SK-N-SH (cell line): Measurements from ENCODE around the gene APOD. TPM values are rescaled to one million over a fixed set of nuclear protein-coding genes. Genes with fewer than 3 reads are reported as not detected.

ENCODE experiments used
- CTCF ChIA-PET: fragments of 300-600, 350-600 bp; formaldehyde crosslinking; extraction: SDS; loops from one replicate; lab custom pipeline; 2021; lab: Yijun Ruan, JAX
- POLR2A ChIA-PET: fragments of 350-600 bp; sonication (Branson Sonifier 250); formaldehyde crosslinking; extraction: SDS; loops from one replicate; lab custom pipeline; 2020; ENCODE audit warnings: antibody characterized with exemption, inconsistent platforms; lab: Yijun Ruan, JAX
- DNase-seq: peaks from one replicate; pipeline ENCODE4 v3.0.0; 2012
- H2AFZ ChIP-seq: fragments of 200-600 bp; sonication (generic); 2 replicates; pipeline ENCODE4 v1.8.1; 2016; ENCODE audit warnings: antibody characterized with exemption, mild to moderate bottlenecking, low read depth
- H3F3A ChIP-seq: fragments of 200-600 bp; sonication (generic); replicated peaks from 2 replicates; pipeline ENCODE3; 2016; ENCODE audit warnings: antibody characterized with exemption, mild to moderate bottlenecking; ENCODE audit not compliant: insufficient read depth
- H3K27ac ChIP-seq, 2 experiments: fragments of 200-500 bp in 1 of 2; fragments of 200-600 bp in 1 of 2; sonication (Bioruptor generic) in 1 of 2; sonication (generic), shearing (Covaris generic) in 1 of 2; 2 replicates each; pipeline versions ENCODE4 v1.5.1 to v1.6.1; 2014 to 2016; ENCODE audit warnings: low read depth in 2 of 2, inconsistent platforms in 1 of 2, low read length in 1 of 2, mild to moderate bottlenecking in 1 of 2, mixed read lengths in 1 of 2
- H3K27me3 ChIP-seq: fragments of 200-600 bp; sonication (generic), shearing (Covaris generic); 2 replicates; pipeline ENCODE4 v1.6.1; 2016; ENCODE audit warnings: mixed run types; ENCODE audit not compliant: insufficient read depth
- H3K36me3 ChIP-seq, 2 experiments: fragments of 200-500 bp in 1 of 2; fragments of 200-600 bp in 1 of 2; sonication (Bioruptor generic) in 1 of 2; sonication (generic) in 1 of 2; replicated peaks in 1 of 2; 2 replicates each; pipeline versions ENCODE3 to v1.5.1; 2014 to 2016; ENCODE audit warnings: low read length in 1 of 2, mild to moderate bottlenecking in 1 of 2; ENCODE audit not compliant: insufficient read depth in 2 of 2, control insufficient read depth in 1 of 2
- H3K4me1 ChIP-seq, 2 experiments: fragments of 200-500 bp in 1 of 2; fragments of 200-600 bp in 1 of 2; sonication (Bioruptor generic) in 1 of 2; sonication (generic), shearing (Covaris generic) in 1 of 2; 2 replicates each; pipeline versions ENCODE4 v1.5.1 to v1.6.1; 2014 to 2016; ENCODE audit warnings: low read depth in 1 of 2, low read length in 1 of 2, mixed run types in 1 of 2; ENCODE audit not compliant: insufficient read depth in 2 of 2, control insufficient read depth in 1 of 2
- H3K4me2 ChIP-seq: fragments of 200-600 bp; sonication (generic), shearing (Covaris generic); 2 replicates; pipeline ENCODE4 v1.6.1; 2017; ENCODE audit warnings: mixed run types
- H3K4me3 ChIP-seq, 2 experiments: fragments of 200-500 bp in 1 of 2; fragments of 200-600 bp in 1 of 2; sonication (Bioruptor generic) in 1 of 2; sonication (generic), shearing (Covaris generic) in 1 of 2; 2 replicates each; pipeline versions ENCODE4 v1.5.1 to v1.8.1; 2014 to 2016; ENCODE audit warnings: low read depth in 2 of 2, inconsistent platforms in 1 of 2, low read length in 1 of 2, mild to moderate bottlenecking in 1 of 2, mixed read lengths in 1 of 2, moderate library complexity in 1 of 2
- H3K79me2 ChIP-seq: fragments of 200-600 bp; sonication (generic); 2 replicates; pipeline ENCODE4 v1.8.1; 2017; ENCODE audit warnings: mild to moderate bottlenecking; ENCODE audit not compliant: insufficient read depth
- H3K9ac ChIP-seq: fragments of 200-600 bp; sonication (generic); 2 replicates; pipeline ENCODE4 v1.6.1; 2017; ENCODE audit warnings: mixed run types
- H3K9me2 ChIP-seq: fragments of 200-600 bp; sonication (generic); 2 replicates; pipeline ENCODE4 v1.6.1; 2017; ENCODE audit warnings: mixed run types
- H3K9me3 ChIP-seq: fragments of 200-600 bp; sonication (generic); 2 replicates; pipeline ENCODE4 v1.6.1; 2017; ENCODE audit warnings: mixed run types, mild to moderate bottlenecking, moderate library complexity
- H4K20me1 ChIP-seq: fragments of 200-600 bp; sonication (generic); 2 replicates; pipeline ENCODE4 v1.6.1; 2017; ENCODE audit warnings: mild to moderate bottlenecking, mixed run types; ENCODE audit not compliant: insufficient read depth
- CTCF ChIP-seq: fragments of 200-600 bp; sonication (generic); IDR thresholded peaks from 2 replicates; pipeline ENCODE4 v1.6.1; 2017; ENCODE audit warnings: antibody characterized with exemption, mild to moderate bottlenecking, moderate library complexity
- ELF1 ChIP-seq: IDR thresholded peaks from 2 replicates; pipeline ENCODE4 v1.4.0; 2012
- EP300 ChIP-seq, 2 experiments: IDR thresholded peaks; 2 replicates each; pipeline versions ENCODE4 v1.4.0 to v1.6.1; 2012; ENCODE audit warnings: borderline replicate concordance in 1 of 2, low read depth in 1 of 2, low read length in 1 of 2
- EZH2phosphoT487 ChIP-seq: fragments of 200-600 bp; sonication (generic); IDR thresholded peaks from 2 replicates; pipeline ENCODE4 v1.6.1; 2017; ENCODE audit warnings: low read depth, mixed run types, mild to moderate bottlenecking, antibody characterized with exemption, moderate library complexity, borderline replicate concordance
- FOSL2 ChIP-seq: IDR thresholded peaks from 2 replicates; pipeline ENCODE4 v1.4.0; 2012; ENCODE audit warnings: low read depth, mild to moderate bottlenecking, moderate library complexity, borderline replicate concordance
- GATA2 ChIP-seq: sonication (generic); formaldehyde crosslinking; IDR thresholded peaks from 2 replicates; pipeline ENCODE4 v1.5.0; 2020; ENCODE audit warnings: mild to moderate bottlenecking, missing genetic modification reagents
- MAX ChIP-seq: IDR thresholded peaks from 2 replicates; pipeline ENCODE4 v1.4.0; 2012; ENCODE audit warnings: low read depth
- MXI1 ChIP-seq: IDR thresholded peaks from 2 replicates; pipeline ENCODE4 v1.6.1; 2012; ENCODE audit warnings: mild to moderate bottlenecking, low read depth, low read length, improper control_type of control experiment
- RAD21 ChIP-seq: IDR thresholded peaks from 2 replicates; pipeline ENCODE4 v1.6.1; 2012; ENCODE audit warnings: mild to moderate bottlenecking, low read length
- RCOR1 ChIP-seq: fragments of 150-350 bp; IDR thresholded peaks from 2 replicates; pipeline ENCODE4 v1.6.1; 2017; ENCODE audit warnings: antibody characterized with exemption, low read length
- RFX5 ChIP-seq: IDR thresholded peaks from 2 replicates; pipeline ENCODE4 v1.6.1; 2012; ENCODE audit warnings: mild to moderate bottlenecking, improper control_type of control experiment, low read length
- RXRA ChIP-seq: IDR thresholded peaks from 2 replicates; pipeline ENCODE4 v1.4.0; 2012; ENCODE audit warnings: low read depth, mild to moderate bottlenecking, borderline replicate concordance
- YY1 ChIP-seq: IDR thresholded peaks from 2 replicates; pipeline ENCODE4 v1.4.0; 2012; ENCODE audit warnings: low read depth, mild to moderate bottlenecking
- WGBS: methylation state at CpG from one replicate; pipeline ENCODE4 v1.1.6; 2017; ENCODE audit warnings: low lambda C conversion rate; 5-methylcytosine and 5-hydroxymethylcytosine counted together
- polyA plus RNA-seq, 3 experiments: library from polyadenylated mRNA; depleted of rRNA; stranded (reverse); fragments of >200 nt; gene quantifications; 2 replicates each; pipeline ENCODE4 v1.2.3, GENCODE V29; 2012
- TF ChIP-seq, protein P1 (sequence below): IDR thresholded peaks from 2 replicates; pipeline ENCODE4 v1.6.1; 2012; ENCODE audit warnings: mild to moderate bottlenecking, low read depth, low read length, moderate library complexity

The APOD gene
- polyA plus RNA-seq, 1 of the 3 experiments (the other 2 are of a cell fraction) = 0.05 TPM

DNA sequence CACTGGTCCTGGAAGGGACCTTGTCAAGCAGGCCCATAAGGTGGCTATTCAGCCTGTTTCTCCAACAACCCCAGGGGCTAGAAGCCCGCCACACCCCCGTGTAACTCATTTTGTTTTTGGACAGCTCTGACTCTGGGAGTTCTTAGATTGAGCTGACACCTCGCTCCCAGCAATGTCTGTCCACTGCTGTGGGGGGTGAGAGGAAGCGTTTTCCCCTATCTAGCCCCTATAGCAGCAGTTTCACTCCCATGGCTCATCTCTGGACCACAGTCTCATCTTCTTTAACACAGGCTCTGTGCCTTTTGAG, 39.6 kb downstream of the APOD start:
- CTCF ChIA-PET = interaction anchor here (0.9 kb wide), 1 partner anchor 274 kb away, joined by 3 read pairs; no protein-coding TSS in a partner anchor
- Histone ChIP-seq H3F3A (peaks cover 15% of the 10 kb centered on the region), H3K9me3 (no peaks in the 10 kb centered on the region), H3K9me2 (no peaks in the 10 kb centered on the region), H3K4me2 (no peak overlapping the region), H4K20me1 (peaks cover 27% of the 10 kb centered on the region), H3K4me3 (no peak overlapping the region), H2AFZ (no peak overlapping the region), H3K27me3 (no peaks in the 10 kb centered on the region), H3K27ac (no peak overlapping the region), H3K36me3 (no peaks in the 10 kb centered on the region), H3K9ac (no peak overlapping the region), H3K4me1 (peaks cover 23 to 24% of the 10 kb centered on the region in 2 experiments), H3K79me2 (peaks cover 38% of the 10 kb centered on the region)
- POLR2A ChIA-PET = no interaction called here
- TF ChIP-seq EP300 (IDR thresholded peaks at IDR 0.05; ENCODE audit: borderline replicate concordance in 1 of 2, low read depth in 1 of 2, low read length in 1 of 2) (no peak), EZH2phosphoT487 (no peak), MAX (no peak), RXRA (no peak), CTCF (no peak), RAD21 (no peak), YY1 (no peak), MXI1 (no peak), RCOR1 (no peak), ELF1 (no peak)
- no peak for DNase-seq
- WGBS = 91% methylated on average over 4 of the region's 4 CpGs

- no peak for DNase-seq
- 27% methylated on average over 27 of the region's 38 CpGs for WGBS
- POLR2A ChIA-PET = interaction anchor here (1.0 to 1.7 kb wide), 2 partner anchors 101 to 273 kb away, joined by 3 to 10 read pairs; partner anchors contain the start of genes ACAP2 and XXYLT1
Measured at GRCh38 chr3:195543500-195544229, 40.1 kb downstream of the APOD start.

More at GRCh38 chr3:195543500-195544229, 40.1 kb downstream of the APOD start:
- Histone ChIP-seq H3K4me3 (peak overlapping the region; percentile 89 to 94), H3K36me3 (no peaks in the 10 kb centered on the region), H3K27me3 (no peaks in the 10 kb centered on the region), H4K20me1 (peaks cover 32% of the 10 kb centered on the region), H3K4me1 (peaks cover 23 to 24% of the 10 kb centered on the region in 2 experiments), H3K4me2 (peak overlapping the region; percentile 86), H3K79me2 (peaks cover 43% of the 10 kb centered on the region), H3F3A (peaks cover 15% of the 10 kb centered on the region), H3K9me2 (no peaks in the 10 kb centered on the region), H3K27ac (peak overlapping the region in 1 of 2 experiments; percentile 67; a peak in 1 of 4 replicates), H3K9me3 (no peaks in the 10 kb centered on the region), H2AFZ (peak overlapping the region; percentile 94), H3K9ac (peak overlapping the region; percentile 89; the same call in 1 of the 2 replicates)
- no peak for TF ChIP-seq EP300 (IDR thresholded peaks at IDR 0.05; ENCODE audit: borderline replicate concordance in 1 of 2, low read depth in 1 of 2, low read length in 1 of 2)
- TF ChIP-seq, protein P1, sequence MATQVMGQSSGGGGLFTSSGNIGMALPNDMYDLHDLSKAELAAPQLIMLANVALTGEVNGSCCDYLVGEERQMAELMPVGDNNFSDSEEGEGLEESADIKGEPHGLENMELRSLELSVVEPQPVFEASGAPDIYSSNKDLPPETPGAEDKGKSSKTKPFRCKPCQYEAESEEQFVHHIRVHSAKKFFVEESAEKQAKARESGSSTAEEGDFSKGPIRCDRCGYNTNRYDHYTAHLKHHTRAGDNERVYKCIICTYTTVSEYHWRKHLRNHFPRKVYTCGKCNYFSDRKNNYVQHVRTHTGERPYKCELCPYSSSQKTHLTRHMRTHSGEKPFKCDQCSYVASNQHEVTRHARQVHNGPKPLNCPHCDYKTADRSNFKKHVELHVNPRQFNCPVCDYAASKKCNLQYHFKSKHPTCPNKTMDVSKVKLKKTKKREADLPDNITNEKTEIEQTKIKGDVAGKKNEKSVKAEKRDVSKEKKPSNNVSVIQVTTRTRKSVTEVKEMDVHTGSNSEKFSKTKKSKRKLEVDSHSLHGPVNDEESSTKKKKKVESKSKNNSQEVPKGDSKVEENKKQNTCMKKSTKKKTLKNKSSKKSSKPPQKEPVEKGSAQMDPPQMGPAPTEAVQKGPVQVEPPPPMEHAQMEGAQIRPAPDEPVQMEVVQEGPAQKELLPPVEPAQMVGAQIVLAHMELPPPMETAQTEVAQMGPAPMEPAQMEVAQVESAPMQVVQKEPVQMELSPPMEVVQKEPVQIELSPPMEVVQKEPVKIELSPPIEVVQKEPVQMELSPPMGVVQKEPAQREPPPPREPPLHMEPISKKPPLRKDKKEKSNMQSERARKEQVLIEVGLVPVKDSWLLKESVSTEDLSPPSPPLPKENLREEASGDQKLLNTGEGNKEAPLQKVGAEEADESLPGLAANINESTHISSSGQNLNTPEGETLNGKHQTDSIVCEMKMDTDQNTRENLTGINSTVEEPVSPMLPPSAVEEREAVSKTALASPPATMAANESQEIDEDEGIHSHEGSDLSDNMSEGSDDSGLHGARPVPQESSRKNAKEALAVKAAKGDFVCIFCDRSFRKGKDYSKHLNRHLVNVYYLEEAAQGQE = no peak
- no peak for TF ChIP-seq FOSL2
- TF ChIP-seq MXI1 = no peak
- TF ChIP-seq RFX5 = no peak
- no peak for TF ChIP-seq GATA2 (CRISPR knock-in tag)
- CTCF ChIA-PET = interaction anchor here (0.9 to 3.0 kb wide), 5 partner anchors 17 to 316 kb away, joined by 3 to 20 read pairs (median 5); partner anchors contain the start of gene XXYLT1
